Adrenal gland (tissue), 5 donors: ENCODE results near the gene KIFBP.

Source experiments
- POLR2A ChIP-seq, 2 donors: fragments of 450-650 bp; IDR thresholded peaks; one replicate each; pipeline ENCODE4 v1.6.1; 2017; ENCODE audit warnings: antibody characterized with exemption in 2 of 2, mild to moderate bottlenecking in 2 of 2, moderate library complexity in 1 of 2
- TF ChIP-seq, protein P1 (sequence below), 6 experiments: fragments of 450-650 bp in 4 of 6; fragments of 200-600 bp in 2 of 6; sonication (generic) in 1 of 6; IDR thresholded peaks; 1 replicate in 5 of 6; 2 replicates in 1 of 6; pipeline versions ENCODE4 v1.5.1 to v1.8.0; 2016 to 2021; ENCODE audit warnings: antibody characterized with exemption in 6 of 6, mild to moderate bottlenecking in 2 of 6, moderate library complexity in 1 of 6
- donor health status: DM: no; HTN: no; CAD: no.

DNA sequence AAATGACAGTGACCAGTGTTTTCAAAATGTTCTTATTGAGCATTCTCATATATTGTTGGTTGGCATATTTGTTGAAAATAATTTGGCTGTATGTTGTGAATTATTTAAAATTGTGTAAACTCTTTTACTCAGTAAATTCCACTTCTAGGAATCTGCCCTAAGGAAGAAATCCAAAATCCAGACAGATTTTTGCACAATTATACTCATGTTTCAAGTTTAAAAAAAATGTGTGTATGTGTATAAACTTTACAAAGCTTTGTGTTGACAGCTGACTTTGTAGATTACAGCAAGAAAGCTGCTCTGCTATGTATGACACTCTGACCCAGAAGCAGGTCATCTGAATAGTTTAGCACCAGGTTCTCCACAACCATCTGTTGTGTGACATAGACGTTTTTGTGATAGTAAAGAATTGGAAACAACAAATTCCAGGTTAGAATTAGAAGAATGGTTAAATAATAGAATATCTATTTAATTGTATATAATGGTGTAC lies 21.6 kb downstream of the KIFBP start:
- TF ChIP-seq, protein P1, sequence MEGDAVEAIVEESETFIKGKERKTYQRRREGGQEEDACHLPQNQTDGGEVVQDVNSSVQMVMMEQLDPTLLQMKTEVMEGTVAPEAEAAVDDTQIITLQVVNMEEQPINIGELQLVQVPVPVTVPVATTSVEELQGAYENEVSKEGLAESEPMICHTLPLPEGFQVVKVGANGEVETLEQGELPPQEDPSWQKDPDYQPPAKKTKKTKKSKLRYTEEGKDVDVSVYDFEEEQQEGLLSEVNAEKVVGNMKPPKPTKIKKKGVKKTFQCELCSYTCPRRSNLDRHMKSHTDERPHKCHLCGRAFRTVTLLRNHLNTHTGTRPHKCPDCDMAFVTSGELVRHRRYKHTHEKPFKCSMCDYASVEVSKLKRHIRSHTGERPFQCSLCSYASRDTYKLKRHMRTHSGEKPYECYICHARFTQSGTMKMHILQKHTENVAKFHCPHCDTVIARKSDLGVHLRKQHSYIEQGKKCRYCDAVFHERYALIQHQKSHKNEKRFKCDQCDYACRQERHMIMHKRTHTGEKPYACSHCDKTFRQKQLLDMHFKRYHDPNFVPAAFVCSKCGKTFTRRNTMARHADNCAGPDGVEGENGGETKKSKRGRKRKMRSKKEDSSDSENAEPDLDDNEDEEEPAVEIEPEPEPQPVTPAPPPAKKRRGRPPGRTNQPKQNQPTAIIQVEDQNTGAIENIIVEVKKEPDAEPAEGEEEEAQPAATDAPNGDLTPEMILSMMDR (IDR thresholded peaks at IDR 0.05): no peak
- no peak for TF ChIP-seq POLR2A (IDR thresholded peaks at IDR 0.05)
